H9 (cell line): Measurements from ENCODE around the gene IL11RA. TPM values are rescaled to one million over a fixed set of nuclear protein-coding genes. Genes with fewer than 3 reads are reported as not detected.

ENCODE experiments used
- DNase-seq: peaks from one replicate; pipeline ENCODE4 v3.0.0-alpha.2; 2017
- H2AFZ ChIP-seq: one replicate; pipeline ENCODE4 v1.6.1; 2013; ENCODE audit warnings: mild to moderate bottlenecking, low read length, control low read depth, moderate library complexity
- H2AK5ac ChIP-seq: 2 replicates; pipeline ENCODE4 v1.6.1; 2013; ENCODE audit warnings: low read length, control low read depth, mixed read lengths; ENCODE audit not compliant: insufficient read length
- H2BK120ac ChIP-seq: one replicate; pipeline ENCODE4 v1.6.1; 2013; ENCODE audit warnings: low read depth, mild to moderate bottlenecking, low read length, control low read depth, inconsistent platforms; ENCODE audit not compliant: poor library complexity, severe bottlenecking
- H2BK12ac ChIP-seq: 2 replicates; pipeline ENCODE4 v1.6.1; 2013; ENCODE audit warnings: low read length, control low read depth, mixed read lengths, low read depth; ENCODE audit not compliant: insufficient read length
- H2BK15ac ChIP-seq: 2 replicates; pipeline ENCODE4 v1.6.1; 2013; ENCODE audit warnings: low read depth, low read length, control low read depth
- H2BK20ac ChIP-seq: one replicate; pipeline ENCODE4 v1.6.1; 2013; ENCODE audit warnings: low read depth, mild to moderate bottlenecking, low read length, control low read depth, inconsistent platforms; ENCODE audit not compliant: poor library complexity, severe bottlenecking
- H2BK5ac ChIP-seq: 2 replicates; pipeline ENCODE4 v1.6.1; 2013; ENCODE audit warnings: low read length, control low read depth, mixed read lengths; ENCODE audit not compliant: insufficient read length
- H3K14ac ChIP-seq: 2 replicates; pipeline ENCODE4 v1.6.1; 2013; ENCODE audit warnings: low read length, control low read depth; ENCODE audit not compliant: insufficient read depth
- H3K18ac ChIP-seq: 2 replicates; pipeline ENCODE4 v1.6.1; 2013; ENCODE audit warnings: low read depth, mild to moderate bottlenecking, mixed read lengths, low read length, control low read depth; ENCODE audit not compliant: insufficient read length
- H3K23ac ChIP-seq: 2 replicates; pipeline ENCODE4 v1.6.1; 2013; ENCODE audit warnings: low read length, control low read depth, mixed read lengths, low read depth; ENCODE audit not compliant: insufficient read length
- H3K23me2 ChIP-seq: 2 replicates; pipeline ENCODE4 v1.6.1; 2013; ENCODE audit warnings: low read depth, mild to moderate bottlenecking, mixed read lengths, low read length, control low read depth; ENCODE audit not compliant: insufficient read length, poor library complexity, severe bottlenecking
- H3K27ac ChIP-seq: 2 replicates; pipeline ENCODE4 v1.5.1; 2013; ENCODE audit warnings: low read length, control low read depth, mixed read lengths, low read depth; ENCODE audit not compliant: insufficient read length
- H3K27me3 ChIP-seq: 2 replicates; pipeline ENCODE4 v1.6.1; 2013; ENCODE audit warnings: low read length, control low read depth, inconsistent platforms; ENCODE audit not compliant: insufficient read depth
- H3K4ac ChIP-seq: 2 replicates; pipeline ENCODE4 v1.6.1; 2013; ENCODE audit warnings: low read depth, mild to moderate bottlenecking, control low read depth, inconsistent platforms, low read length, moderate library complexity
- H3K4me1 ChIP-seq: 2 replicates; pipeline ENCODE4 v1.6.1; 2013; ENCODE audit warnings: low read length, control low read depth, inconsistent platforms; ENCODE audit not compliant: insufficient read depth
- H3K4me2 ChIP-seq: 2 replicates; pipeline ENCODE4 v1.6.1; 2013; ENCODE audit warnings: low read length, control low read depth, mixed read lengths; ENCODE audit not compliant: insufficient read length, insufficient read depth
- H3K56ac ChIP-seq: 2 replicates; pipeline ENCODE4 v1.6.1; 2013; ENCODE audit warnings: low read depth, mild to moderate bottlenecking, mixed read lengths, low read length, control low read depth; ENCODE audit not compliant: insufficient read length
- H3K79me1 ChIP-seq: 2 replicates; pipeline ENCODE4 v1.6.1; 2013; ENCODE audit warnings: low read depth, mild to moderate bottlenecking, moderate library complexity, low read length, control low read depth, inconsistent platforms; ENCODE audit not compliant: insufficient read depth, poor library complexity, severe bottlenecking
- H3K79me2 ChIP-seq: 2 replicates; pipeline ENCODE4 v1.6.1; 2013; ENCODE audit warnings: low read length, control low read depth, inconsistent platforms; ENCODE audit not compliant: insufficient read depth
- H3K9ac ChIP-seq: 2 replicates; pipeline ENCODE4 v1.6.1; 2013; ENCODE audit warnings: low read length, control low read depth, mixed read lengths; ENCODE audit not compliant: insufficient read length; ENCODE audit errors: extremely low read depth
- H3K9me3 ChIP-seq: one replicate; pipeline ENCODE4 v1.6.1; 2013; ENCODE audit warnings: low read depth, low read length, inconsistent platforms; ENCODE audit not compliant: control insufficient read depth
- H3T11ph ChIP-seq: one replicate; pipeline ENCODE4 v1.6.1; 2013; ENCODE audit warnings: mild to moderate bottlenecking, low read length, control low read depth, inconsistent platforms
- H4K20me1 ChIP-seq: one replicate; pipeline ENCODE4 v1.6.1; 2013; ENCODE audit not compliant: control insufficient read depth, insufficient read length, insufficient read depth
- H4K5ac ChIP-seq: 2 replicates; pipeline ENCODE4 v1.6.1; 2013; ENCODE audit warnings: low read depth, mild to moderate bottlenecking, mixed read lengths, low read length, control low read depth; ENCODE audit not compliant: insufficient read length
- H4K8ac ChIP-seq: replicated peaks from 2 replicates; pipeline ENCODE4 v1.6.1; 2013; ENCODE audit warnings: low read length, control low read depth, mixed read lengths, low read depth; ENCODE audit not compliant: insufficient read length
- H4K91ac ChIP-seq: 2 replicates; pipeline ENCODE4 v1.6.1; 2013; ENCODE audit warnings: low read depth, mild to moderate bottlenecking, moderate library complexity, mixed read lengths, low read length, control low read depth; ENCODE audit not compliant: insufficient read length
- H3K27ac Mint-ChIP-seq, 3 experiments: 2 replicates in 2 of 3; 3 replicates in 1 of 3; pipeline ENCODE4 v1.8.0; 2020 to 2021; ENCODE audit warnings: mixed read lengths in 3 of 3, mild to moderate bottlenecking in 1 of 3, moderate library complexity in 1 of 3
- H3K27me3 Mint-ChIP-seq: 2 replicates; pipeline ENCODE4 v1.8.0; 2021; ENCODE audit warnings: low read depth, mild to moderate bottlenecking, moderate library complexity, mixed read lengths
- H3K36me3 Mint-ChIP-seq, 3 experiments: 2 replicates in 2 of 3; 3 replicates in 1 of 3; pipeline ENCODE4 v1.8.0; 2020 to 2021; ENCODE audit warnings: low read depth in 3 of 3, mixed read lengths in 3 of 3; ENCODE audit not compliant: insufficient read depth in 1 of 3
- H3K4me1 Mint-ChIP-seq, 2 experiments: 2 replicates each; pipeline ENCODE4 v1.8.0; 2020; ENCODE audit warnings: mixed read lengths in 2 of 2
- H3K4me3 Mint-ChIP-seq, 2 experiments: 2 replicates in 1 of 2; 3 replicates in 1 of 2; pipeline ENCODE4 v1.8.0; 2020 to 2021; ENCODE audit warnings: mild to moderate bottlenecking in 2 of 2, mixed read lengths in 2 of 2, moderate library complexity in 1 of 2
- H3K9me3 Mint-ChIP-seq, 2 experiments: 2 replicates in 1 of 2; 3 replicates in 1 of 2; pipeline ENCODE4 v1.8.0; 2020; ENCODE audit warnings: mild to moderate bottlenecking in 2 of 2, mixed read lengths in 2 of 2, moderate library complexity in 1 of 2
- WGBS: extraction: QIAGEN DNeasy Blood & Tissue Kit; methylation state at CpG from one replicate; pipeline ENCODE4 v1.1.7; 2013; ENCODE audit warnings: missing lambda C conversion rate, low lambda C conversion rate, mixed read lengths; ENCODE audit not compliant: insufficient read length; ENCODE audit errors: extremely low coverage; 5-methylcytosine and 5-hydroxymethylcytosine counted together
- total RNA-seq: library from RNA; stranded (reverse); gene quantifications from 2 replicates; pipeline ENCODE4 v1.2.1, GENCODE V29; 2021
- TF ChIP-seq, protein P1 (sequence below): fragments of 200-600 bp; sonication (generic); conservative IDR thresholded peaks from 3 replicates; pipeline ENCODE4 v1.8.0; 2021; ENCODE audit warnings: antibody characterized with exemption, mild to moderate bottlenecking

The IL11RA gene
- total RNA-seq, 1 experiment from 2014 or later, result 8.7 TPM

- Histone ChIP-seq H2AFZ (peak within 1 kb of the TSS; percentile 43), H2BK12ac (no peak within 1 kb of the TSS), H3K27me3 (no peaks in the 10 kb centered on the region), H3K9ac (peak within 1 kb of the TSS; percentile 61), H3T11ph (no peak within 1 kb of the TSS), H3K56ac (no peak within 1 kb of the TSS), H2BK15ac (no peak within 1 kb of the TSS), H4K8ac (no peak within 1 kb of the TSS), H2BK120ac (no peak within 1 kb of the TSS), H3K79me1 (no peaks in the 10 kb centered on the region), H2BK20ac (no peak within 1 kb of the TSS), H3K79me2 (no peaks in the 10 kb centered on the region), H3K18ac (peak within 1 kb of the TSS; percentile 65), H4K5ac (no peak within 1 kb of the TSS), H3K4me2 (peak within 1 kb of the TSS; percentile 86), H4K20me1 (no peaks in the 10 kb centered on the region), H2BK5ac (no peak within 1 kb of the TSS), H2AK5ac (no peak within 1 kb of the TSS), H3K23ac (no peak within 1 kb of the TSS), H3K27ac (no peak within 1 kb of the TSS), H3K23me2 (peaks cover 14% of the 10 kb centered on the region), H3K14ac (peak within 1 kb of the TSS; percentile 92; the same call in 1 of the 2 replicates), H3K9me3 (no peaks in the 10 kb centered on the region), H3K4ac (no peak within 1 kb of the TSS), H4K91ac (no peak within 1 kb of the TSS), H3K4me1 (no peaks in the 10 kb centered on the region; the same call in 1 of the 2 replicates)
- TF ChIP-seq, protein P1, sequence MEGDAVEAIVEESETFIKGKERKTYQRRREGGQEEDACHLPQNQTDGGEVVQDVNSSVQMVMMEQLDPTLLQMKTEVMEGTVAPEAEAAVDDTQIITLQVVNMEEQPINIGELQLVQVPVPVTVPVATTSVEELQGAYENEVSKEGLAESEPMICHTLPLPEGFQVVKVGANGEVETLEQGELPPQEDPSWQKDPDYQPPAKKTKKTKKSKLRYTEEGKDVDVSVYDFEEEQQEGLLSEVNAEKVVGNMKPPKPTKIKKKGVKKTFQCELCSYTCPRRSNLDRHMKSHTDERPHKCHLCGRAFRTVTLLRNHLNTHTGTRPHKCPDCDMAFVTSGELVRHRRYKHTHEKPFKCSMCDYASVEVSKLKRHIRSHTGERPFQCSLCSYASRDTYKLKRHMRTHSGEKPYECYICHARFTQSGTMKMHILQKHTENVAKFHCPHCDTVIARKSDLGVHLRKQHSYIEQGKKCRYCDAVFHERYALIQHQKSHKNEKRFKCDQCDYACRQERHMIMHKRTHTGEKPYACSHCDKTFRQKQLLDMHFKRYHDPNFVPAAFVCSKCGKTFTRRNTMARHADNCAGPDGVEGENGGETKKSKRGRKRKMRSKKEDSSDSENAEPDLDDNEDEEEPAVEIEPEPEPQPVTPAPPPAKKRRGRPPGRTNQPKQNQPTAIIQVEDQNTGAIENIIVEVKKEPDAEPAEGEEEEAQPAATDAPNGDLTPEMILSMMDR, result no peak
- H3K27me3 Mint-ChIP-seq, result peaks cover 2% of the 10 kb centered on the region; the same call in 1 of the 2 replicates
- WGBS, result no CpG with 5 or more reads among the region's 77 CpGs
- H3K4me3 Mint-ChIP-seq, result peak within 1 kb of the TSS; percentile 88 to 95
- H3K4me1 Mint-ChIP-seq, result peaks cover 7 to 20% of the 10 kb centered on the region in 2 experiments
- DNase-seq, result peak; percentile 81
- H3K9me3 Mint-ChIP-seq, result no peaks in the 10 kb centered on the region
- H3K27ac Mint-ChIP-seq, result peak within 1 kb of the TSS in 2 of 3 experiments; percentile 92 to 96; a peak in 5 of 7 replicates
- H3K36me3 Mint-ChIP-seq, result 0 out of 7 replicates have a peak, but pooled peaks cover 0 to 1% (median 0%) of the 10 kb centered on the region in 3 experiments
These were observed 39.9 kb upstream of the IL11RA start, which contains the start of gene RPP25L for GRCh38 chr9:34611811-34612787. RPP25L (minus strand) TSS chr9:34612097; CDS start chr9:34611296, 801 bp downstream.
